Prostate gland (tissue), 2 donors: ENCODE results near the gene TEKT2. TPM values are rescaled to one million over a fixed set of nuclear protein-coding genes. Genes with fewer than 3 reads are reported as not detected.

Source experiments
- DNase-seq: peaks from one replicate; pipeline ENCODE4 v3.0.0-alpha.2; 2019; ENCODE audit warnings: low spot score
- H3K27ac ChIP-seq, 2 donors: fragments of 200-600 bp; sonication (generic); 2 replicates each; pipeline ENCODE4 v1.5.1; 2017 to 2019
- H3K27me3 ChIP-seq: fragments of 200-600 bp; sonication (generic); replicated peaks from 2 replicates; pipeline ENCODE4 v1.5.1; 2019; ENCODE audit not compliant: insufficient read depth
- H3K36me3 ChIP-seq, 2 donors: fragments of 200-600 bp; sonication (generic); 1 replicate in 1 of 2; 2 replicates in 1 of 2; pipeline versions ENCODE4 v1.5.1 to v1.8.1; 2017 to 2019
- H3K4me1 ChIP-seq: fragments of 200-600 bp; sonication (generic); replicated peaks from 2 replicates; pipeline ENCODE4 v1.5.1; 2019
- H3K4me3 ChIP-seq, 2 donors: fragments of 200-600 bp; sonication (generic); 2 replicates each; pipeline ENCODE4 v1.5.1; 2017 to 2019
- H3K9me3 ChIP-seq: fragments of 200-600 bp; sonication (generic); 2 replicates; pipeline ENCODE4 v1.5.1; 2017
- CTCF ChIP-seq, 4 experiments: fragments of 200-600 bp in 2 of 4; fragments of 450-650 bp in 2 of 4; sonication (generic) in 2 of 4; IDR thresholded peaks; 1 replicate in 3 of 4; 2 replicates in 1 of 4; pipeline ENCODE4 v1.5.1; 2016 to 2019; ENCODE audit warnings: antibody characterized with exemption in 4 of 4, mild to moderate bottlenecking in 2 of 4, moderate library complexity in 2 of 4
- POLR2A ChIP-seq: fragments of 450-650 bp; IDR thresholded peaks from one replicate; pipeline ENCODE4 v1.6.1; 2016; ENCODE audit warnings: antibody characterized with exemption, mild to moderate bottlenecking
- POLR2AphosphoS5 ChIP-seq: sonication (generic); formaldehyde crosslinking; IDR thresholded peaks from one replicate; pipeline ENCODE4 v1.6.1; 2017; ENCODE audit warnings: antibody characterized with exemption
- WGBS: methylation state at CpG from one replicate; pipeline ENCODE4 v1.1.5; 2018; 5-methylcytosine and 5-hydroxymethylcytosine counted together
- intact Hi-C: fragments of 100-400 bp; cut with DNase I; formaldehyde crosslinking; loops from one replicate; pipeline ENCODE4 v1.14.2; 2022
- total RNA-seq, 2 donors: library from RNA; depleted of rRNA; stranded (reverse); fragments of >200 nt; gene quantifications; one replicate each; pipeline ENCODE4 v1.1.0, GENCODE V29; 2016

The TEKT2 gene
- total RNA-seq, 2 donors from 2014 or later: 0.77 to 6.0 TPM

GRCh38 chr1:36070349-36070748, 13.5 kb upstream of the TEKT2 start:
- TF ChIP-seq POLR2AphosphoS5 (no peak), CTCF (IDR thresholded peaks at IDR 0.05) (no peak), POLR2A (no peak)
- intact Hi-C loops: no loop called here
- Histone ChIP-seq H3K27me3 (no peaks in the 10 kb centered on the region), H3K4me1 (no peaks in the 10 kb centered on the region), H3K9me3 (no peaks in the 10 kb centered on the region), H3K36me3 (no peaks in the 10 kb centered on the region), H3K4me3 (no peak overlapping the region), H3K27ac (no peak overlapping the region)
- no peak for DNase-seq
- WGBS: 71% methylated on average over 2 of the region's 2 CpGs

- TF ChIP-seq CTCF (IDR thresholded peaks at IDR 0.05): no peak
- TF ChIP-seq POLR2AphosphoS5: no peak
- TF ChIP-seq POLR2A: no peak
- H3K4me1 ChIP-seq: no peaks in the 10 kb centered on the region
- 68% methylated on average over 4 of the region's 4 CpGs for WGBS
- intact Hi-C loops: no loop called here
- H3K27ac ChIP-seq: no peak overlapping the region
- DNase-seq: no peak
- no peaks in the 10 kb centered on the region for H3K36me3 ChIP-seq
- H3K9me3 ChIP-seq: no peaks in the 10 kb centered on the region
- H3K27me3 ChIP-seq: no peaks in the 10 kb centered on the region
- H3K4me3 ChIP-seq: no peak overlapping the region
These were observed 6.8 kb upstream of the TEKT2 start for GRCh38 chr1:36076979-36077573.

GRCh38 chr1:36080236-36080635, 3.7 kb upstream of the TEKT2 start:
- Histone ChIP-seq H3K4me1 (peaks cover 6% of the 10 kb centered on the region), H3K27ac (no peak overlapping the region), H3K9me3 (no peaks in the 10 kb centered on the region), H3K27me3 (no peaks in the 10 kb centered on the region), H3K36me3 (no peaks in the 10 kb centered on the region), H3K4me3 (no peak overlapping the region)
- TF ChIP-seq POLR2AphosphoS5: no peak
- TF ChIP-seq CTCF (IDR thresholded peaks at IDR 0.05): no peak
- no peak for TF ChIP-seq POLR2A
- intact Hi-C loops: no loop called here
- DNase-seq: no peak
- 65% methylated on average over 3 of the region's 3 CpGs for WGBS

GRCh38 chr1:36080801-36081200, 3.1 kb upstream of the TEKT2 start:
- no peak for DNase-seq
- TF ChIP-seq POLR2AphosphoS5: no peak
- TF ChIP-seq CTCF (IDR thresholded peaks at IDR 0.05): no peak
- no peak for TF ChIP-seq POLR2A
- Histone ChIP-seq H3K9me3 (no peaks in the 10 kb centered on the region), H3K36me3 (no peaks in the 10 kb centered on the region), H3K27ac (no peak overlapping the region), H3K27me3 (no peaks in the 10 kb centered on the region), H3K4me1 (peaks cover 6% of the 10 kb centered on the region), H3K4me3 (no peak overlapping the region)
- intact Hi-C loops: no loop called here
- 78% methylated on average over 6 of the region's 6 CpGs for WGBS

GRCh38 chr1:36081926-36082485, 1.9 kb upstream of the TEKT2 start:
- H3K9me3 ChIP-seq: no peaks in the 10 kb centered on the region

More at GRCh38 chr1:36081926-36082485, 1.9 kb upstream of the TEKT2 start:
- Histone ChIP-seq H3K36me3 (no peaks in the 10 kb centered on the region), H3K27ac (no peak overlapping the region), H3K4me1 (peaks cover 6% of the 10 kb centered on the region), H3K27me3 (no peaks in the 10 kb centered on the region), H3K4me3 (no peak overlapping the region)
- DNase-seq: no peak
- TF ChIP-seq POLR2A: no peak
- no peak for TF ChIP-seq CTCF (IDR thresholded peaks at IDR 0.05)
- no peak for TF ChIP-seq POLR2AphosphoS5
- intact Hi-C loops: no loop called here
- 31% methylated on average over 3 of the region's 3 CpGs for WGBS
